WTC11 (cell line): ENCODE measurements around the gene SCUBE3. TPM values are rescaled to one million over a fixed set of nuclear protein-coding genes. Genes with fewer than 3 reads are reported as not detected.

Experiments
- ATAC-seq: fragments of 200-7000 bp; cut with Tn5 transposase; 2 replicates; pipeline ENCODE4 v1.10.0; 2021; ENCODE audit warnings: mild to moderate bottlenecking, moderate library complexity
- CTCF ChIA-PET: fragments of 300-600 bp; sonication (Branson Sonifier 250); formaldehyde crosslinking; loops from one replicate; lab custom pipeline; 2021; ENCODE audit warnings: antibody characterized with exemption; lab: Charles Lee
- POLR2A ChIA-PET: fragments of 350-600 bp; sonication (Branson Sonifier 250); formaldehyde crosslinking; loops from one replicate; lab custom pipeline; 2021; ENCODE audit warnings: antibody characterized with exemption; lab: Charles Lee
- DNase-seq: peaks from one replicate; pipeline ENCODE4 v3.0.0; 2021; ENCODE audit warnings: low spot score
- H3K27ac Mint-ChIP-seq: 2 replicates; pipeline ENCODE4 v1.8.0; 2021; ENCODE audit warnings: mixed read lengths
- H3K27me3 Mint-ChIP-seq: 2 replicates; pipeline ENCODE4 v1.8.0; 2021; ENCODE audit warnings: low read depth, mild to moderate bottlenecking, moderate library complexity, mixed read lengths
- H3K36me3 Mint-ChIP-seq: 2 replicates; pipeline ENCODE4 v1.8.0; 2021; ENCODE audit warnings: mixed read lengths
- H3K4me1 Mint-ChIP-seq: 2 replicates; pipeline ENCODE4 v1.8.0; 2022; ENCODE audit warnings: mixed read lengths
- H3K4me3 Mint-ChIP-seq: 2 replicates; pipeline ENCODE4 v1.8.0; 2021; ENCODE audit warnings: mild to moderate bottlenecking, moderate library complexity, mixed read lengths
- H3K9me3 Mint-ChIP-seq: 2 replicates; pipeline ENCODE4 v1.8.0; 2021; ENCODE audit warnings: mixed read lengths
- ARID4B ChIP-seq: sonication (generic); formaldehyde crosslinking; IDR thresholded peaks from 2 replicates; pipeline ENCODE4 v1.8.0; 2023; ENCODE audit warnings: missing genetic modification reagents, mild to moderate bottlenecking, borderline replicate concordance
- FOXK1 ChIP-seq: sonication (generic); formaldehyde crosslinking; IDR thresholded peaks from 2 replicates; pipeline ENCODE4 v1.8.0; 2022; ENCODE audit warnings: mild to moderate bottlenecking, moderate library complexity, missing genetic modification reagents
- FOXP4 ChIP-seq: sonication (generic); formaldehyde crosslinking; IDR thresholded peaks from 2 replicates; pipeline ENCODE4 v1.8.0; 2022; ENCODE audit warnings: mild to moderate bottlenecking, missing genetic modification reagents
- GRHL2 ChIP-seq: fragments of 250-450 bp; sonication (Bioruptor Pico); IDR thresholded peaks from 2 replicates; pipeline ENCODE4 v1.8.0; 2022; ENCODE audit warnings: mild to moderate bottlenecking, moderate library complexity; ENCODE audit not compliant: insufficient replicate concordance, severe bottlenecking
- GTF2I ChIP-seq: fragments of 250-450 bp; sonication (Bioruptor Pico); conservative IDR thresholded peaks from 2 replicates; pipeline ENCODE4 v1.4.0; 2021; ENCODE audit warnings: mild to moderate bottlenecking
- HMGXB4 ChIP-seq: sonication (generic); formaldehyde crosslinking; IDR thresholded peaks from 2 replicates; pipeline ENCODE4 v1.8.1; 2023; ENCODE audit warnings: mild to moderate bottlenecking, moderate library complexity, missing genetic modification reagents
- KAT7 ChIP-seq: sonication (generic); formaldehyde crosslinking; IDR thresholded peaks from 2 replicates; pipeline ENCODE4 v1.8.1; 2023; ENCODE audit warnings: missing genetic modification reagents, mild to moderate bottlenecking, borderline replicate concordance
- MAX ChIP-seq: sonication (generic); formaldehyde crosslinking; IDR thresholded peaks from 2 replicates; pipeline ENCODE4 v1.8.0; 2022; ENCODE audit warnings: mild to moderate bottlenecking, missing genetic modification reagents
- MXD4 ChIP-seq: fragments of 250-450 bp; sonication (Bioruptor Pico); IDR thresholded peaks from 2 replicates; pipeline ENCODE4 v1.8.0; 2021; ENCODE audit warnings: mild to moderate bottlenecking, moderate library complexity, borderline replicate concordance
- NR1H2 ChIP-seq: sonication (generic); formaldehyde crosslinking; IDR thresholded peaks from 2 replicates; pipeline ENCODE4 v1.9.0; 2021; ENCODE audit warnings: mild to moderate bottlenecking, moderate library complexity, missing genetic modification reagents
- NR3C1 ChIP-seq: sonication (generic); formaldehyde crosslinking; conservative IDR thresholded peaks from 2 replicates; pipeline ENCODE4 v1.8.1; 2023; ENCODE audit warnings: low read depth, mild to moderate bottlenecking, missing genetic modification reagents
- SMAD3 ChIP-seq: sonication (generic); formaldehyde crosslinking; IDR thresholded peaks from 2 replicates; pipeline ENCODE4 v1.8.0; 2022; ENCODE audit warnings: missing genetic modification reagents, mild to moderate bottlenecking, borderline replicate concordance
- SMAD4 ChIP-seq: sonication (generic); formaldehyde crosslinking; IDR thresholded peaks from 2 replicates; pipeline ENCODE4 v1.8.0; 2022; ENCODE audit warnings: mild to moderate bottlenecking, missing genetic modification reagents
- ZMAT4 ChIP-seq: fragments of 250-450 bp; sonication (Bioruptor Pico); IDR thresholded peaks from 2 replicates; pipeline ENCODE4 v1.9.0; 2021; ENCODE audit warnings: mild to moderate bottlenecking
- ZNF121 ChIP-seq: sonication (generic); formaldehyde crosslinking; IDR thresholded peaks from 2 replicates; pipeline ENCODE4 v1.8.0; 2023; ENCODE audit warnings: missing genetic modification reagents
- ZNF219 ChIP-seq: sonication (generic); formaldehyde crosslinking; IDR thresholded peaks from 2 replicates; pipeline ENCODE4 v1.8.0; 2023; ENCODE audit warnings: missing genetic modification reagents, mild to moderate bottlenecking, borderline replicate concordance
- ZNF232 ChIP-seq: sonication (generic); formaldehyde crosslinking; IDR thresholded peaks from 2 replicates; pipeline ENCODE4 v1.8.0; 2022; ENCODE audit warnings: mild to moderate bottlenecking, missing genetic modification reagents
- ZNF281 ChIP-seq: sonication (generic); formaldehyde crosslinking; IDR thresholded peaks from 2 replicates; pipeline ENCODE4 v1.8.0; 2023; ENCODE audit warnings: mild to moderate bottlenecking, missing genetic modification reagents
- ZNF416 ChIP-seq: fragments of 250-450 bp; sonication (Bioruptor Pico); IDR thresholded peaks from 2 replicates; pipeline ENCODE4 v1.9.0; 2021; ENCODE audit warnings: mild to moderate bottlenecking, inconsistent platforms
- ZNF423 ChIP-seq: fragments of 250-450 bp; sonication (Bioruptor Pico); IDR thresholded peaks from 2 replicates; pipeline ENCODE4 v2.1.2; 2022; ENCODE audit warnings: mild to moderate bottlenecking, moderate library complexity
- total RNA-seq: library from RNA; stranded (reverse); gene quantifications from 3 replicates; pipeline ENCODE4 v1.2.3, GENCODE V29; 2021

SCUBE3 gene
- total RNA-seq, 1 experiment from 2014 or later = 2.1 TPM

- ChIA-PET POLR2A (no interaction called here), CTCF (interaction anchor here (0.8 to 1.3 kb wide), 2 partner anchors 31 to 70 kb away, joined by 3 to 6 read pairs; no protein-coding TSS in a partner anchor)
- H3K36me3 Mint-ChIP-seq = no peaks in the 10 kb centered on the region
- H3K4me3 Mint-ChIP-seq = no peak overlapping the region
- ATAC-seq (no peak), DNase-seq (no peak)
- H3K27me3 Mint-ChIP-seq = peaks cover 90% of the 10 kb centered on the region
- TF ChIP-seq MAX (CRISPR knock-in tag) (no peak), GRHL2 (CRISPR knock-in tag) (no peak), HMGXB4 (CRISPR knock-in tag) (no peak), GTF2I (no peak), NR3C1 (CRISPR knock-in tag) (no peak), ZNF281 (CRISPR knock-in tag) (no peak), ARID4B (CRISPR knock-in tag) (no peak), FOXP4 (no peak), ZNF416 (CRISPR knock-in tag) (no peak), MXD4 (CRISPR knock-in tag) (no peak), SMAD4 (CRISPR knock-in tag) (no peak), NR1H2 (CRISPR knock-in tag) (no peak), ZNF423 (CRISPR knock-in tag) (no peak), ZNF219 (CRISPR knock-in tag) (no peak), SMAD3 (no peak), ZNF121 (no peak), KAT7 (CRISPR knock-in tag) (no peak), FOXK1 (CRISPR knock-in tag) (no peak), ZMAT4 (no peak), ZNF232 (CRISPR knock-in tag) (no peak)
- no peak overlapping the region for H3K27ac Mint-ChIP-seq
- H3K4me1 Mint-ChIP-seq = peaks cover 8% of the 10 kb centered on the region
- H3K9me3 Mint-ChIP-seq = no peaks in the 10 kb centered on the region
These were observed 4.0 kb upstream of the SCUBE3 start for GRCh38 chr6:35209622-35210247.
